HG02642 (cell line): Measurements from ENCODE around the gene CHSY3.

Experiments used
- ATAC-seq: cut with Tn5 transposase; IDR thresholded peaks from one replicate; pipeline ENCODE4 v1.9.1; 2021; ENCODE audit warnings: mild to moderate bottlenecking; ENCODE audit not compliant: unreplicated experiment, poor library complexity

The CHSY3 gene

GRCh38 chr5:130018641-130019040 lies 114.4 kb downstream of the CHSY3 start:
- no peak for ATAC-seq

GRCh38 chr5:130021000-130021399 lies 116.7 kb downstream of the CHSY3 start:
- ATAC-seq, result no peak

- ATAC-seq, result no peak
Measured at GRCh38 chr5:130021876-130022275, 117.6 kb downstream of the CHSY3 start.

GRCh38 chr5:130023604-130024003 lies 119.3 kb downstream of the CHSY3 start:
- ATAC-seq, result no peak

GRCh38 chr5:130024006-130024405 lies 119.7 kb downstream of the CHSY3 start:
- ATAC-seq, result no peak

GRCh38 chr5:130025511-130025910 lies 121.2 kb downstream of the CHSY3 start:
- ATAC-seq, result no peak

GRCh38 chr5:130032807-130033206 lies 128.5 kb downstream of the CHSY3 start:
- ATAC-seq, result no peak

GRCh38 chr5:130034566-130035210 lies 130.4 kb downstream of the CHSY3 start:
- no peak for ATAC-seq

- no peak for ATAC-seq
Measured at GRCh38 chr5:130035388-130035787, 131.1 kb downstream of the CHSY3 start.

- no peak for ATAC-seq
Measured at GRCh38 chr5:130037905-130038304, 133.6 kb downstream of the CHSY3 start.

- ATAC-seq, result no peak
Measured at GRCh38 chr5:130043834-130044233, 139.6 kb downstream of the CHSY3 start.

- ATAC-seq, result no peak
Measured at GRCh38 chr5:130045334-130045733, 141.1 kb downstream of the CHSY3 start.

GRCh38 chr5:130050585-130050984 lies 146.3 kb downstream of the CHSY3 start:
- no peak for ATAC-seq

GRCh38 chr5:130052752-130053151 lies 148.5 kb downstream of the CHSY3 start:
- ATAC-seq, result no peak

- ATAC-seq, result no peak
Measured at GRCh38 chr5:130055572-130055971, 151.3 kb downstream of the CHSY3 start.

- ATAC-seq, result no peak
Measured at GRCh38 chr5:130061746-130062145, 157.5 kb downstream of the CHSY3 start.

GRCh38 chr5:130063603-130064002 lies 159.3 kb downstream of the CHSY3 start:
- ATAC-seq, result no peak

GRCh38 chr5:130064484-130064883 lies 160.2 kb downstream of the CHSY3 start:
- no peak for ATAC-seq

GRCh38 chr5:130065617-130066016 lies 161.4 kb downstream of the CHSY3 start:
- no peak for ATAC-seq

- no peak for ATAC-seq
Measured at GRCh38 chr5:130066644-130067043, 162.4 kb downstream of the CHSY3 start.

GRCh38 chr5:130067364-130067763 lies 163.1 kb downstream of the CHSY3 start:
- no peak for ATAC-seq

GRCh38 chr5:130068101-130068500 lies 163.8 kb downstream of the CHSY3 start:
- ATAC-seq, result no peak

- ATAC-seq, result no peak
Measured at GRCh38 chr5:130068988-130069387, 164.7 kb downstream of the CHSY3 start.
